SH-SY5Y (cell line): ENCODE data around the gene SERTAD2.

ENCODE experiments used
- GATA2 ChIP-seq: IDR thresholded peaks from 2 replicates; pipeline ENCODE4 v1.6.1; 2011; ENCODE audit warnings: mild to moderate bottlenecking, low read depth, low read length
- GATA3 ChIP-seq: IDR thresholded peaks from 2 replicates; pipeline ENCODE4 v1.6.1; 2011; ENCODE audit warnings: low read depth, mild to moderate bottlenecking, low read length, moderate library complexity

DNA sequence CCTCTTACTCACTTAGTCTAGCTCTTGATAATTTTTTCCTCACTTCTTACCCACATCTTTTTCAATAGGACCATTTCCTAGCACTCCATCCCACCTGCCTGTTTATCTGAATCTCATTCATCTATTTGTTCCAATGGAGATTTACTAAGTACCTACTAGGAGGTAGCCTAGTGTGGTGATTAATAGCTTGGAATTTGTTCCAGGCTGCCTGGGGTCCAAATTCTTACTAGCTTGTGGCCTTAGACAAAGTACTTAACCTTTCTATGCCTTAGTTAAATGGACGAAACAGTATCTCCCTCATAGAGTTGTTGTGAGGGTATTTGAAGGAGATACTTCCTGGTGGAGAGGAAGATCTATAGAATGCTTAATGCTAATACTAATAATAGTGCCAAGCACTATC, 42.9 kb upstream of the SERTAD2 start:
- TF ChIP-seq GATA2 (no peak), GATA3 (no peak)
